GM19193 (cell line): ENCODE data around the gene FUOM.

ENCODE experiments used
- POLR2A ChIP-seq: IDR thresholded peaks from 4 replicates; pipeline ENCODE4 v1.6.1; 2011; ENCODE audit not compliant: insufficient read depth, insufficient read length; ENCODE audit errors: extremely low read depth

FUOM gene

DNA sequence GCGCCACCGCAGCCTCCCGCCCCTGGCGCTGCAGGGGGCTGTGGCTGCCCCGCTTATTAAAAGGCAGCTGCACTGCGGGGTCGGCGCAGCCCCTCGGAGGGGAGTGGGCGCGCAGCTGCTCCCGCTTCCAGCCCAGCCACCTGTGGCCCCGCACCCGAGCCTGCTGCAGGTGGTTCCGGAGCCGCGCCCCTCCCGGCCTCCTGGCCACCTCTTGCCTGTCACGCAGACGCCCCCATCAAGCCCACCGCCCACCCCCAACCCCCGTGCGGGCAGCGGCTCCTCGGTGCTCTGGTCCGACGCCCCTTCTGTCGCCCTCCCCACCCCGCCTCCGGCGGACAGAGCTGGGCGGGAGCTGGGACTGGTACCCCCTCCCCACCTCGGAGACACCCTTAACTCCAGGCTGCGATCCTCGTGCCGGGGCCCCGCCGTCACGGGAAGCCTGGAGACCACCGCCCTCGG, 21.7 kb downstream of the FUOM start:
- no peak for TF ChIP-seq POLR2A

DNA sequence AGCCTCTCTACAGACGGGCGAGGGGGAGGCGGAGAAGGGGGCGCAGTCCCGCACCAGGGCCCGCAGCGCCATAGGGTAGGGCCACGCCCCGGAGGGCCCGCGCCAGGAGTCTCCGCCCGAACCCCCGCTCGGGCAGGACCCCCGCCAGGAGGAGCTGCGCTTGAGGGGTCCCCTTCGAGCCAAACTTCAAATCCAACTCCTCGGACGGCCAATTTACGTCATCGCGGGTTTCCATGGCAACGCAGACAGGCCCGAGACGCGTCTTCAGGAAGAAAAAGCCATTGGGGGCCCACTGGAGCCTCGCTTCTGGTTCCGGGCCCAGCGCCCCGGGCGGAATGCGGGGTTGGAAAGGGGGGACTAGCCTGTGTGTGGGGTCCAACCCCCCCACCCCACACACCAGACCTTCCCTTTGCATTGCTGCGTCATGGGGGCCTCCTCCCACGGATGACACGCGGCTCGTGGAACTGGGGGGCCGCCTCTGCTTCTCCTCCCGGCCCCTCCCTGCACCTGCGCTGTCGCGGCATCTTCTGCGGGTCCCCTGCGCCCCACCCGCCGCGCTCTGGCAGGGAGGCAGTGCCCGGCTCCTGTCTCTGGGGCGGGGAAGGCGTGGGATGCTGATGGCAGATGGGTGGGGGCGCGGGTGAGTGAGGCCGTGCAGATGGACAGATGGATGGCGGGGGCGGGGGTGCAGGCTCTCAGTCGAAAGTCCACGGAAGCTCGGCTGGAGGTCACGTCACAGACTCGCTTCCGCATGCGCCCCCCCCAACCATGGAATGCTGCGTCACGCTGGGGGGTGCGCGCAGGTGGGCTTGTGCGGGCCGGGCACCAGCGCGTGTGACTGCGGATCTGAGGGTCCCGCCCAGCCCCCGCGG, 22.3 kb downstream of the FUOM start:
- no peak for TF ChIP-seq POLR2A

DNA sequence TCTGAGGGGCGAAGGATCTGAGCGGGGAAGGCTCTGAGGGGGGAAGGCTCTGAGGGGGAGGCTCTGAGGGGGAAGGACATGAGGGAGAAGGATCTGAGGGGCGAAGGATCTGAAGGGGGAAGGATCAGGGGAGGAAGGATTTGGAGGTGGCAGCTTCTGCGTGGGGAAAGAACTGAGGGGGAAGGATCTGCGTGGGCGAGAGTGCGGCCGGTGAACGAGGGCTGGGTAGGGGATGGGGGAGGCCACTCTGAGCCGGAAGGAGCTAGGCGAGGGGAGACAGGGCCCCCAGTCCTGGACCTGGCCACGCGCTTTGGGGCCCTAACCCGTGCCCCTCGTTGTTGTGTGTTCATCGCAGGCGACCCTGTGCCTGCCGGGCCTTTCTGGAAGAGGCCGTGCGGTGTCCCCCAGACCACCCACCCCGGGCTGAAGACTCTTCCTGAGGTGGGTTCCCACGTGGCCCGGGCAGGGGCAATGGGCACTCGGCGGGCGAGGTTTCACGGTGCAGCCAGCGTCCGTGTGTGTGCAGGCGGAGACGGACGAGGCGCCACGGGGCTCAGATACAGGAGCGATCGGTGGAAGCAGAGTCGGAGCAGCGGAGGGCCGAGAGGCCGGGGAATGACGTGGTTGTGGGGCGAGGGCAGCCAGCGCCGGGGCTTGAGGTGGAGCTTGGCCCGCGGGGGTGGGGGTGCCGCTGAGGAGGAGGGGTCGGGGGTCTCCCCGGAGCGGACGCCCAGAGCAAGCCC, 23.1 kb downstream of the FUOM start:
- TF ChIP-seq POLR2A, result no peak

DNA sequence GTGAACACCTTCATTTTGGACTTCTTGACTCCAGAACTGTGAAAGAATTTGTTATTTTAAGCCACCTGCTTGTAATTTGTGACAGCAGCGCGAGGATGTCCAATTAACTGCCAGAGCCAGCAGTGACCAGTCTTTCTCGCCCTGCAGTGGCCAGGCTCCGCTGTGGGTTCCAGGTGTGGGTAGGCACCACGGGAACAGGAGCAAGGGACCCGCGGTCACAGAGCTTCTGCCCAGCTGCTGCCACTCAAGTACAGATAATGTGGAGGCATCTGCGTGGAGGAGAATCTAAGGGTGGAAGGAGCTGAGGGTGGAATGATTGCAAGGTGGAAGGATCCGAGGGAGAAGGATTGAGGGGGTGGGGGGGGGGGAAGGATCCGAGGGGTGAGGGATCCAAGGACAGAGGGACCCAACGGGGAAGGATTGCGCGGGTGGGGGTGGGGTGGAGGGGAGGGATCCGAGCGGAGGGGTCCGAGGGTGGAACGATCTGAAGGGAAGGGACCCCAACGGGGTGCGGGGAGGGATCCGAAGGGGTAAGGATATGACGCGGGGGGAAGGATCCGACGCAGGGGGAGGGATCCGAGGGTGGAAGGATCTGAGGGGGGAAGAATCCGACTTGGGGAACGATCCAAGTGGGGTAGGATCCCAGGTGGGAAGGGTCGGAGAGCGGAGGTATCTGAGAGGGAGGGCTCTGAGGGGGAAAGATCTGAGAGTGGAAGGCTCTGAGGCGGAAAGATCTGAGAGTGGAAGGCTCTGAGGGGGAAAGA, 24.7 kb downstream of the FUOM start:
- no peak for TF ChIP-seq POLR2A

DNA sequence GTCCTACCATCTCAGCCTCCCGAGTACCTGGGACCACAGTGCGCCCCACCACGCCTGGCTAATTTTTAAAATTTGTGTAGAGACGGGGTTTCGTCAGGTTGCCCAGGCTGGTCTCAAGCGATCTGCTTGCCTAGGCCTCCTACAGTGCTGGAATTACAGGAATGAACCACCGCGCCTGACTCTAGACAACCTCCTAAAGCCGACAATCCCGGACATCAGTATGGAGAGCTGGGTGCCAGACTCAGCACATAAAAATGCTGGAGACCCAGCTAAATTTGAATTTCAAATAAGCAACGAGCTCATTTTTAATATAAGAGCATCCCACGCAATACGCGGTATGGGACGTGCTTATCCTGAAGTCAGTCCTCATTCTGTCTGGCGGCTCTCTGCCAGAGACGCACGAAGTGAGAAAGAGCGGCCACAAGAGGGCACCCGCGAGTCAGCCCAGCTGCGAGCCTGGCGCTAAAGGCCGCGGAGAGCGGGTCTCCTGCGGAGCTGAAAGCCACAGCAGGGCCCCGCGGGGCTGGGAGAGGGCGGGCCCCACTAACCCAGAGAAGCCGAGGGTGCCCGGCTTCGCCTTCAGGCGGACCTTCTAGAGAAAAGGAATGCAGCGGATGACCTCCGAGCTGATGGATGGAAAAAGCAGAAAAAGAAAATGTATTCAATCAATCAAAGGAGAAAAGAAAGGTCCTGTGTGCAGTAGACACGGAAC, 28.2 kb downstream of the FUOM start:
- TF ChIP-seq POLR2A, result no peak

DNA sequence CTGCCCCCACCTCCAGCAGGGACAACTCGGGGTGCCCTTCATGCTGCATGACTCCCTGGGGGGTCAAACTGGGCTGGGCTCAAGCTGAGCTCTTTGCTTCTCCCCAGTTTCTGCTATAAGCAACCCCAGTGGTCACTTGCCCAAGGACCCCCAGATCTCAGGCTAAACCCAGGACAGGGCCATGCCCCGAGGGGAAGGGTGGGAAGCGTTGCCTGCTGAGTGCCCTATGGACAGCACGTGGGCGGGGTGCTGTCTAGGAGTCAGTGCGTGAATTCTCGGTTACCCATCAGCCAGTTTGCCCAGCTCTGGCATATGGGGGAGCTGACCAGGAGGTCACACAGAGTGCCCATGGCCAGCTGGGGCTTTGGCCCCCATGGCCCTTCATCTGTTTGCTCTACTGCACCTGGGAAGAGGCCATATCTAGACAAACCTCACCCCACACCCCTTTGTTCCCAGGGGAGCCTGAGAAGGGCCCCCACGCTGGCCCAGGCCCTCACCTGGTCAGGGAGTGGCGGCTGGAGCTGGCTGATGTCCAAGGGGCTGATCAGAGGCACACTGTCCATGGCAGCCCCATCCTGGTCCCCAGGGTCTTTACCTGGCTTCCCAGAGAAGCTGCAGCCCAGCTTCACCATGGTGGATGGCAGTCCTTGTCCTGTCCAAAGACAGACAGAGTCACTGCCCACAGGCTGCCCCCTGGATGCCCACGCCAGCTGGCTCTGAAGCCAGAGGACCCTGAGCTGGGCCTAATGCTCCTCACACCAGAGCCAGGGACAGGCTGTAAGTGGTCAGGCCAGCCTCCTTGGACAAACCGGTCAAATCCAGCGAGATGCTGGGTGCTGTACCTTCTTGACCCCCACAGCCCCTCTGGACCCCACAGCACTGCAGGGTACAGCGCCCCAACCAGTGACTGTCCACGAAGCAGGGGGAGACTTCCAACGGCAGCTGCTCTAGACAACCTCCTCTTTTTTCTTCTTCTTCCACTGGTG, 29.2 kb downstream of the FUOM start:
- no peak for TF ChIP-seq POLR2A

DNA sequence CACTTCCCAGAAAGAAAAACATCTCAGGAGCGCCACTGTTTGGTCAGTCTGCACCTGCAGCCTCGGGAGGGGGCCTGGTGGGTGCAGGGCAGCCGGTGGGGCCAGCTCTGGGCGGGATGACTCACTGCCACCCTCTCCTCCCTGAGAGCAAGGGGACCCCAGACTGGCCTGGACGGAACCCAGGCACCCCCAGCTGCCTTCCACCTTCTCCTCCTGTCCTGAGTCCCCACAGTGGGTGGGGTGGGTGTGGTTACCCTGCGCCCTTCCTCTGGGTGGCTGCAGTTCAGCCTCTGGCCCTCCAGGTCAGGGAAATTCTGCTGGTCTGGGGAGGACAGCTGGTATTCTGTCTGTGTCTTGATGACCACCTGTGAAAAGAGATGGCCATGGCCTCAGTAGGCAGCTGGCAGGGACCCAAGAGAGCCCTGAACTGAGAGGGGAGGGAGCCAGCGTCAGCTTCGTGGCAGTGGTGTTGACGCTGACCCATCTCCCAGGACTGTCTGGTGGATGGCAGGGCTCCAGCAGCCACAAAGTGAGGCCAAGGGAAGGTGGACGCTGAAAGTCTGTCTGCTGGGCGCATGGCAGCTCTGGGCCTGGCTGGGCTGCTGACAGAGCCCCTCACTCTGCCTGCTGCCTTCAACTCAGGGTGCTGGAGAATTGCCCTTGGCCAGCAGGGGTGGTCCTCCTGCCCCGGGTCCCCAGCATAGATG, 30.0 kb downstream of the FUOM start:
- no peak for TF ChIP-seq POLR2A

DNA sequence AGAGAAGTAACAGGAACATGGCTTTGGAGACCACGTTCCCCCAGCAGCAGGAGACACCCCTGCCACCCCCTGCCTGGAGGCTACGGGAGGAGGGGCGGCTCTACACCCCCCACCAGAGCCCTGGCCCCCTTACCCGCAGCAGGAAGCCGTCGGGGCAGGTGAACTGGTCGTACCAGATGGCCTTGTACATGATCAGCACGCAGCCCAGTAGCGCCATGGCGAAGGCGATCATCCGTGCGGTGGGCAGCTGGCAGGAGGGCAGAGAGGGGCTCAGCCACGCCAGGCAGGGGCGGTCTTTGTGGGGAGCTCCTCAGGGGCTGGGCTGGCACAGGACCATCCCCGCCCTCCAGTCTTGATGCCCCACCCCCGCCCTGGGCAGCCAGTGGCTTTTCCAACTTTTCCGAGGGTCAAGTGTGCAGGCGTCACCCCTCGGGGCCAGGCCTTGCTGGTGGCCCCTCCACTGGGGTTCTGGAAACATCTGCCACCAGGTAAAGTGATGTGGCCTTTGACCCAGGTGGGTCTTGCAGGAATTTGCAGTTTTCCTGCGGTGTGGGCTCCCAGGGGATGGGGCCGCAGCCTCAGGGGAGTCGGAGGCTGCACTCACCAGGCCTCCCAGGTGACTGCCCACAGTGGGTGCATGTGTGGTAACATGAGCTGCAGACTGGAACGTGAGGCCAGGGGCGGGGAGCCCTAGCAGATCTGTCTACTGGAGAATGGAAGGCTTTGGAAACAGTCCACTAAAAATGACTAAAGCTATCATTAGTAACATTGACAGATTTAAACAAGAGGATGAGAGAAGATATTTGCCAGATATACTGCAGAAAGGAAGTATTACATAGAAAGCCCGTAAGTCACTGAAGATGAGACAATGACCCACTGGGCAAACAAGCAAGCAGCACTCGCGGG, 30.8 kb downstream of the FUOM start:
- no peak for TF ChIP-seq POLR2A

DNA sequence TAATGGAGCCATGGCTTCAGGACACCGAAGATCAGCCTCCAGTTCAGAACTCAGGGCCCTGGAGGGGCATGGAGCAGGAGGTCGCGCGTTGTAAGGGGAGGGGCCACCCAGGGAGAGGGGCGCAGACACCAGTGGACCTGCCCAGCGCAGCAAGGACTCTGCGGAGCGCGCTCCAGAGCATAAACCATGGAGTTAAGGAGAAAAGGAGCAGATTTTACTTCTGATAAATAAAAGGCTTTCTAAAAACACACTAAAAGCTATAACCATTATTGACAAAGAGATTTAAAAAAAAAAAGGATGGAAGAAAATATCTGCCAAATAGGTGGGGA, 31.6 kb downstream of the FUOM start:
- TF ChIP-seq POLR2A, result no peak

DNA sequence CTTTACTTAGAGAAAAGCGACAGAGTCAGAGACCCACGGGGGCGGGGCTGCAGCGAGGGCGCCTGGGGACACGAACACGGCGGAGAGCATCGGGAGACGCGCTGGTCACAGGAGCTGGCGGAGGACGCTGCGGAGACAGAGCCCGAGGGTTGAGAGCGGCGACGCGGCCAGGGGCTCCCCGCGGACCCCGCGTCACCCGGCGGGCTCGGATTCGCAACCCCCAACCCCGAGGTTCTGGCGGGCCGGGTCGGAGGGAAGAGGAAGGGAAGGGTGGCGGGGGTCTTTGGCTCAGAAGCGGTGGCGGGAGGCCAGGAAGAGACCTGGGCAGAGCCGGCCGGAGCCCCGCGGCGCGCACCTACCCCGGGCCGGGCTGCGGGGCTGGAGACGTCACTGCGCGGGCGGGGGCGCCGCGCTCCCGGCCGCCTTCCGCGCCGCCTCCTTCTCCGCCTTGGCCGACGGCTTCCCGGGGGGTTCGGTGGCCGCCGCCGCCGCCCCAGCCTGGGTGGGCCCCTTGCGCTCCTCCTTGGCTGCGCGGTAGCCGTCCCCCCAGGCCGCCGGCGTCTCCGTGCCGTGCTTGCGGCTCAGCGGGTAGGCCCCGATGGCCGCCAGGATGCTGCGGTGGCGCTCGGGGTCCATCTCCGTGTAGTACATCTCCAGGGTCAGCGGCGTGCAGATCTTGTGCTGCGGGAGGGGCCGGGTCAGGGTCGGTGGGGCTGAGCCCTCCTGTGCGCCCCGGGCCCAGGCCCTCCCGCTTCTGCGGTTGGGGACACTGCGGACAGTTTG, 32.2 kb downstream of the FUOM start:
- TF ChIP-seq POLR2A, result no peak

DNA sequence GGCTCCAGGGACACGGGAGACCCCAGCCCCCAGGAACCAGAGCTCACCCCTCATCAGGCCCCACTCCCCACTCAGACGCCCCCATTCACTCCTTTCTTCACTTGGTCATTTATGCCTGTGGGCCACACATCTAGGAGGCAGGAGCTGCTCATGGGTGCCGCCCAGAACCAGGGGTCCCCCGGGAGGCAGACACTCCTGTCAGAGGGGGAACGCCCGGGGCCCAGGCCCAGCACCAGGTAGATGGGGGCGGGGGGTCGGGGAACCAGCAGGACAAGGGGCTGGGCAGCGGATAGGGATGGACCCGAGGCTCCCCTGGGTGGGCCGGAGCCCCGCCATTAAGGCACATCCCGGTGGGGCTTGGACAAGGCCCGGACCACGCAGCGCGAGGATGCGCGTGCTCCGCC, 33.0 kb downstream of the FUOM start:
- TF ChIP-seq POLR2A, result no peak
